GM21381 (cell line): ENCODE results near the gene GDI1.

Experiments used
- ATAC-seq: cut with Tn5 transposase; IDR thresholded peaks from one replicate; pipeline ENCODE4 v1.9.1; 2021; ENCODE audit warnings: mild to moderate bottlenecking, moderate library complexity; ENCODE audit not compliant: unreplicated experiment

GDI1 gene

GRCh38 chrX:154478728-154479622, 42.0 kb downstream of the GDI1 start, which contains the start of gene LAGE3:
TSS of gene LAGE3 (minus strand) at chrX:154479281. CDS start at chrX:154478915, 366 bp downstream.
- ATAC-seq, result peak; percentile 86

DNA sequence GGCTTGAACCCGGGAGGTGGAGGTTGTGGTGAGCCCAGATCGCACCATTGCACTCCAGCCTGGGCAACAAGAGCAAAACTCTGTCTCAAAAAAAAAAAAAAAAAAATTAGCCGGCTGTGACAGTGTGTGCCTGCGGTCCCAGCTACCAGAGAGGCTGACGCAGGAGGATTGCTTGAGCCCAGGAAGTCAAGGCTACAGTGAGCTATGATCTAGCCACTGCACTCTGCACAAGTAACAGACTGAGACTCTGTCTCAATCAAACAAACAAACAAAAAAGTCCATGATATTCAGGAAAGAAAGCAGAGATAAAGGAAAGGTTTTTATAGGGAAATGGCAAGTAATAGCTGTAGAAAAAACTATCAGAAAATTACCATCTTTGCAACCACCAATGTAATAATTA, 44.2 kb downstream of the GDI1 start:
- no peak for ATAC-seq

DNA sequence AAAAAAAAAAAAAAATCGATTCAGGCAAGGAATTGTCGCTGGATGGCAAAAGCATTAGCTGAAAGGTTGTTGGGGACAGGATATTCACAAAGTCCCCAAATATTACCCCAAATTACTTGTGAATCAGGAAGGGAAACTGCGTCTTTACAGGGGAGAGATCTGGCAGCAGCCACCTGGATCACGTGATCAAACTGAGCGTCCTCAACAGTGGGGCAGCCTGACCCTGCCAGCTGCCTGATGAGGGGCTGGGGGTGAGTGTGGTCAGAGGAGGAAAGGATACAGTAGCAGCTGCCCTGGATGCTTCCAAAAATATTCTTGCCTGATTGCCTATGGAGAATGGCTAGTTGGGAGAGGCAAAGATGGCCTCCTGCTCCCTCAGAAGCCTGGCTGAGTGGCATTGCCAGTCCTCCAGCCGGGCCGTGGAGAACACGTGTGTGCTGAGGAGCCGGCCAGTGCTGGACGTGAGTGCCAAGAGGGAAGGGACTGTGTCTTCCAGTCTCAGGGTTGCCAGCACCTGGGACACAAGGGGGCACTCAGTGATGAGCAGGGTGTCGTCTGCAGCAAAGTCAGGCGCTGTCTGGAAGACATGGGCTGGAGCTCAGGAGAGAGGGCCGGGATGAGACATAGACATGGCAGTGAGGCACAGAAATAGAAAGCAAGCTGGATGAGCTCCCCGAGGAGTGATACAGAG, 45.1 kb downstream of the GDI1 start:
- ATAC-seq, result no peak

DNA sequence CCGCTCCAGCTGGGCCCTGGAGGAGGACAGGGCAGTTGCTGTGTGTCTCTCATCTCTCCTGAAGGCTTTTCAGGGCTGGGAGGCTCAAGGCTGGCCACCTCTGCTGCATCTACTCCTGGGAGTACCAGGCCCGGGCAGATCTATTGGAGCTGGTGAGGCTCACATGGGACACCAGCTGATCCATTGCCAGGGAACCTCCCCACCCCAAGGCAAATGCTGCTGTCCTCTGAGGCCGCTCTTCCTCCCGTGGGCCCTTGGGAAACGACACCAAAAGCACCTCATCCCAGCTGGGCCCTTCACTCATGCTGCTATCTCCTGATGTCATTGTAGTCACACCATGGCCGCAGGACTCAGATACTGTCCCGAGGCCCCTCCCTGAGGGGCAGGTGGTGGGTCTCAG, 45.8 kb downstream of the GDI1 start:
- ATAC-seq, result no peak

GRCh38 chrX:154483325-154483724, 46.4 kb downstream of the GDI1 start:
- ATAC-seq, result no peak

DNA sequence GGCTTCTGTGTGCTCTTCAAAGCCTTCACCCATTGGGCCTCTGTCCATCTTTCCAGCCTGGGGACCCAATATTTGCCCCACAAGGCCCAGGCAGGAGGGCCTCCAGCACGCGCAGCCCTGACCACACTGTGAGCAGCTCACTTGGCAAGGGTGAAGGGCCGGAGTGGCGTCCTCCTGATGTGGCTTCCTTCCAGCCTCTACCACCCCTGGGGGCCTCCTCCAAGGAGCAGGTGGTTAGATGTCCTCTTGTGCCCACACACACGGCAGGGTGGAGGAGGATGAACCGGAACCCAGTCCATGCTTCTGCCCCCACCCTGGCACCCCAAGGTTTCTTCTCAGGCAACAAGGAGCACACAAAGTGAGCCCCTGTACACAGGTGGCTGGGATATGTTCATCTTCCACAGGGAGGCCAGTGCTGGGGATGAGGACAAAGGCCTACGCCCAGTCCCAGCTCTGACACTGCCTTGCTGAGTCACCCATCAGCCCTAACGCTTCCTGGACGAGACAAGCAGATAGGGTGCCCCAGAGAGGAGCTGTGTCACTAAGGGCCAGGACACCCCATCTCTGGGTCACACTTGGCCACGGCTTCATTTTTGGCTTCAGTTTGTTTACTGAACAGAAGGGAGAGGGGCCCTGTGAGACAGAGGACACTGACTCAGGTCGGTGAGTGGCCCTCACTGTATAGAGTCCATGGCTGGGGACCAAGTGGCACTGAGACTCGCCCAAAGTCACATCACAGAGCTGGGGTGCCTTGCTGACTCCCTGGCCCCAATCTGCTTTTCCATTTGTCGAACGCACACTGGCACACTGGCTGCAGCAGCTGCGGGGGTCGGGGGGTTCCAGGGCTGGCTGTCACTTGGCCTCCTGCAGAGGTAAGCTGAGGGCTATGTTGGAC, 47.5 kb downstream of the GDI1 start:
- no peak for ATAC-seq

GRCh38 chrX:154485150-154486051, 48.4 kb downstream of the GDI1 start:
- no peak for ATAC-seq

DNA sequence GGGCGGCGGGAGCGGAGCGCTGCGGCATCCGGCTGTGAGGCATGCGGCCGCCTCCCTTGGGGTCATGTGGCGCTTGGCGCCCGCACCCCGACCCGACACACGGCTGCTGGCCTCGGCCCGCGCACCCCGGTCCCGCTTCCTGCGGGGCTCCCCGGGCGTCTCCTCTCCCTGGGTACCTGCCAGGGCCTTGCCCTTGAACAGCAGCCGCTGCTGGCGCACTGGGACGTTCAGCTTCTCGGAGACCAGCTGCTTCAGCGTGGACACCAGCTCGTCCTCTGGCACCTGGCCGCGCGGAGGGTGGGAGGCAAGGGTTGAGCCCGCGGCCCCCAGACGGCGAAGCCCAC, 49.1 kb downstream of the GDI1 start:
- no peak for ATAC-seq

- ATAC-seq, result peak; percentile 31
These were observed 49.6 kb downstream of the GDI1 start, which contains the start of gene UBL4A for GRCh38 chrX:154486396-154487207. TSS of gene UBL4A (minus strand) at chrX:154486615. CDS start at chrX:154486584, 31 bp downstream.

GRCh38 chrX:154487518-154488290, 50.8 kb downstream of the GDI1 start:
- no peak for ATAC-seq

- ATAC-seq, result no peak
These were observed 51.6 kb downstream of the GDI1 start for GRCh38 chrX:154488336-154489075.

GRCh38 chrX:154489182-154489581, 52.2 kb downstream of the GDI1 start:
- ATAC-seq, result no peak

DNA sequence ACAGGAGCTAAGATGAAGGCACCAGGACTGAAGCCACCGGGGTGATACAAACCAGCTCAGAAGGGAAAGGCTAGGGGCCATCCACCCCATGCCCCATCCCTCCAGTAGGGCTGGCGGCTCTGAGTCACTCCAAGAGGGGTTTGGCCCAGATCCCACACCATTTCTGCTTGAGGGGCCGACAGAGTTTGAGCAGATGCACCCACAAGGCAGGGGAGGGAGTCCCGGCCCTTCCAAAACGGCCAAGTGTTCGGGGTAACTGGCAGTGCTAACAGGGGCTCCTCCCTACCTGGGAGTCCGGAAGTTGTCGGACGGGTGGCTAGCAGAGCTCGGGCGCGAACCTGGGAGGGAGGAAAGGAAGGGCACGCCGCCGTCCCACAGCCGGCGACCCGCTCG, 53.1 kb downstream of the GDI1 start:
- peak; percentile 12 for ATAC-seq

DNA sequence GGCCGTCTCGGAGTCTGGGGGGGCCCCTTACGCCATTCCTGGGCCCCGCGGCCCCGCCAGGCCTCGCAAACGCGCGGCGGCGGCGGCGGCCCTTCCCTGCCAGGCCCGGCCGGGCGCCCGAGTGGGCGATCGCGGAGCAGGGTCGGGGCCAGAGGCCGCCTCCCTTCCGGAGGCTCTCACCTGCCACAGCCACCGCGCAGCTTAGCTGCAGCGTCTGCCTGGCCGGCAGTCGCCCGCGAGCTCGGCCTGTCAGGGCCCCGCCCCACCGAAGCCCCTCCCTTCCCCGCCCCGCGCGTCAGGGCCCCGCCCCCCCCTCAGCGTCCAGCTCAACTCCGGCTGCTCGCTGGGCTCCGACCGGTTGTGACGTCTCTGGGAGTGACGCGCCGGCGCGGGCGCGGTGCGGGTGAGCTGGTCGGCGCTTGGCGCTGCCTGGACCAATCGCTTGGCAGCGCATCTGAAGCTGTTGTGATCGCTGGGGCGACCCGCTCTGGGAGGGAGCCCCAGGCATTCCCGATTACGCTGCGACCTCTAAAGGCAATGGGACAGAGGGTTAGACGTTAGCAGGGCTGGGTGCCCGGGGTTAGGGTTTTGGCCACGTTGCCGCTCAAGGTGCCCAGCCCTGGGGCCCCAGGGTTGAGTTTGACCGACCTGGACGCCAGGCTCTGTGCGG, 53.6 kb downstream of the GDI1 start, which contains the start of gene SLC10A3:
Gene SLC10A3 (minus strand): TSS at position 216 of the 670 bp plus-strand sequence. CDS start 1,689 bp downstream, outside the sequence.
- ATAC-seq, result peak; percentile 76
